CD4-positive, alpha-beta T cell treated with Interleukin-4 for 1 hour (primary cell): ENCODE data around the gene NTHL1.
"Not testable (repeated sequence)": the region's sequence is repeated elsewhere in the genome, so short reads cannot be mapped to it uniquely, and the experiment has no call there.

Source experiments
- DNase-seq, 2 donors: peaks; one replicate each; pipeline ENCODE4 v3.0.0-alpha.2; 2020 to 2022

Gene NTHL1

DNA sequence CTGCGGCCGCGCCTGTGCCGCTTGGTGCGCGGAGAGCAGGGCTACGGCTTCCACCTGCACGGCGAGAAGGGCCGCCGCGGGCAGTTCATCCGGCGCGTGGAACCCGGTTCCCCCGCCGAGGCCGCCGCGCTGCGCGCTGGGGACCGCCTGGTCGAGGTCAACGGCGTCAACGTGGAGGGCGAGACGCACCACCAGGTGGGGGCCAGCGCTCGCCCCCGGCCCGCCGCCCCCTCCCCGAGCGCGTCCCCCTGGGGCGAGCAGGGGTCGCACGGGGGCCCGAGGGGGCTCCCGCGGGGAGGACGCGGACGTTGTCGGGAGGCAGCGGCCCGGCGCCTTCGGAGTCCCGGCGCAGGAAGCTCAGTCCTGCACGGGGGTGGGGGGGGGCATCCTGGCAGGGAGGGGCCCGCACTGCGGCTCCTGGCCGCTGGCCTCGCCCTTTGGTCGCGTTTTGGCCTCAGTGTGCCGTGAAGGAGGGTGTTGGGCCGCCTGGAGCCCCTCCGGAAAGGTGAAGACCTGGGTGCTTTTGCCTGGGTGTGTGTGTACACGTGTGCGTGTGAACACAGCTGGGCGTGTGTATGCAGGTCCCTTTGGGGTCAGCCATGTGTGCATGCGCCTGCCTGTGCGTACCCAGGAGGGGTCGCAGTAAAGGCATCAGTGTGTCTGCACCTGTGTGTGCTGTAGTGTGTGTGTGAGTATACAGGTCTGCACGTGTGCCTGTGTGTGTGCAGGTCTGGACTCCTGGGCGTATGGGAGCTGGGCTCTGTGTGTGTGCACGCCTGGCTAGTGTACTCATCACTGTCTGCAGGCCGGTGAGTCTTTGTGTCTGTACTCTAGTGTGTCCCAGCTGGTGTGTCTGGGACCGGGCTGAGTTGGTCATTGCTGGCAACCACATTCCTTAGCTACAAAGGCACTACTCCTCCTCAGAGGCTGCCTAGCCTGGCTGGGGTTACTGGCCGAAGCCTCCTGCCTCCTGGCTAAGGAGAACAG is 20.3 kb downstream of the NTHL1 start:
- DNase-seq, result peak in 1 of 2 donors; percentile 17

GRCh38 chr16:2026461-2027023 is 21.1 kb downstream of the NTHL1 start, which contains the start of gene NHERF2:
Gene NHERF2, plus strand, starts transcription at chr16:2026902. Its CDS starts 104 bp downstream, at chr16:2027006.
- DNase-seq, result peak in 1 of 2 donors; percentile 27

DNA sequence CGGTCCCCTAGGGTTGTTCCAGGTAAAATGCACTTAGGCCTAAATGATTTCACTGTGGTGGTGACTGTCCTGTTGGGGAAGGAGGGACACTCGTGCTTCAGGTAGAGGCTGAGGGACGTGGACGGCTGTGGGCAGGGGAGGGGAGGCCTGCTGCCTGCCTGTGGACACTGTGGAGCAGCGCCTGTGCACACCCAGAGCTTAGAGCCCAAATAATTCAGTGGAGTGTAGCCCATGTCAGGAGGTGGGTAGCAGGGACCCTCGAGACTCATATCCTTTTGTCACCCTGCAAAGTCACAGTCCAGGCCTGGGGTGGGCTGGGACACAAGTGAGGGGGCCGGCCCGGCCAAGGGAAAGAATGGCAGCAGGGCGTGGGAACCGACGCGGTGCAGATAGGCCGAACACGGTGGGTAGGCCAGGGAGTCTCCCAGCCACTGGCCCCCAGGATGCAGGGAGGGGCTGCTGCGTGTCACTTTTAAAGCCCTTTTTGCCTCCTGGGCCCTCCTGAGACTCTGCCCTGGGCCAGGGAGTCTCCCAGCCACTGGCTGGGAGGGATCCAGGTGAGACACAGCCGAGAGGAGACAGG is 21.7 kb downstream of the NTHL1 start:
- no peak for DNase-seq

GRCh38 chr16:2025251-2025650 is 22.4 kb downstream of the NTHL1 start:
- no peak for DNase-seq

DNA sequence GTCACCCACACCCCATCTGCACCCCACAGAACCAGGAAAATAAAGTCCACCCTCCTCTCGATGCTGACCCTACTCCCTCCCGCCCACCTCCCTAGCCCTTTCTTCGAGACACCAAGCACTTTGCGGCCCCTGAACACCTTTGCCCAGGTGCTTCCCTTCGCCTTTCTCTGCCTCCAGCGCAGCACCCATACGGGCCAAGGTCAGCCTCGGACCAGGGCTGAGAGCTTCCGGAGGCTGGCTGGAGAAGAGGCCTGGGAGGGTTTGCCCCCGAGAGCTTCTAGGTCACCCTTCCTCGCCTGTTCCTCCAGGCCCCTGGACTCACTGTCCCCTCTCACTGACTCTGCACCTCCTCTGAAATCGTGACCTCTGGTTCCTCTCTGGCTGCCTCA is 23.6 kb downstream of the NTHL1 start:
- DNase-seq, result no peak

GRCh38 chr16:2023092-2024031 is 24.3 kb downstream of the NTHL1 start:
- peak; percentile 93 to 95 for DNase-seq

DNA sequence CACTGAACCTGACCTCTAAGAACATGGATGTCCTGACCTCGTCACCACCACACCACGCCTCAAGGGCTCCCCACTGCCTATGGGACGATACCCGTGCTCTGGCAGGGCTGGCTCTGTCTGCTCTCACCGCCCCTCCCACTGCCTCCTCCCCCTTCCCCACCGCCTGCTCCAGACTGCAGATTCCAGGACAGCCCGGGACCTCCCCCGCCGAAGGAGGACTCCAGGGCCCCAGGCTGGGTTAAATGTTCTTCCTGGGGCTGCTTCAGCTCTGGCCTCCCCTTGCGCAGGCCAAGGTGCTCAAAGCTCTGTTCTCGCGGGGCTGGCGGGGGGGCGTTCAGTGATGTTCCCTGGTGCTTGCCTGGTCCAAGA is 24.9 kb downstream of the NTHL1 start:
- no peak for DNase-seq

GRCh38 chr16:2019921-2020831 is 27.5 kb downstream of the NTHL1 start:
- no peak for DNase-seq

GRCh38 chr16:2019518-2019920 is 28.1 kb downstream of the NTHL1 start, which contains the start of gene NPW:
Gene NPW, plus strand, starts transcription at chr16:2019785.
- no peak for DNase-seq

DNA sequence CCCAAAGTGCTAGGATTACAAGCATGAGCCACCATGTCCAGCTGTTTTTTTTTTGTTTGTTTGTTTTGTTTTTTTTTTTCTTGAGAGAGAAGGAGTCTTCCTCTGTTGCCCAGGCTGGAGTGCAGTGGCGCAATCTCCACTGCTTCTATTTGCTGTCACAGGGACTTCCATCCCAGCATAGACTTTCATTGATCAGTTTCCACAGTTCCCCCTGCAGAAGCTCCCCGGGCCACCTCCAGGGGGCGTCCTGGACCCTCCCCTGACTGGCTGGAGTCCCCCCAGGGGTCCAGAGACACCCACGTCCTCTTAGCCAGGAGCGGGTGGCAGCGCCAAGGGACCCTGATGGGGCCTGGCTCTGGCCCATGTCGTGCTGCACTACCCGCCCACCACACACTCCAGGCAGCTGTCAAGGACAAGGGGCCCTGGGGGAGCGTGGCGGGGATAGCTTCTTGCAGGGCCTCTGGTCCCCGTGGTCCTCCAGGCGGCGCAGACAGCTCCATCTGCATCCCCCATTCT is 31.2 kb downstream of the NTHL1 start:
- DNase-seq, result no peak

DNA sequence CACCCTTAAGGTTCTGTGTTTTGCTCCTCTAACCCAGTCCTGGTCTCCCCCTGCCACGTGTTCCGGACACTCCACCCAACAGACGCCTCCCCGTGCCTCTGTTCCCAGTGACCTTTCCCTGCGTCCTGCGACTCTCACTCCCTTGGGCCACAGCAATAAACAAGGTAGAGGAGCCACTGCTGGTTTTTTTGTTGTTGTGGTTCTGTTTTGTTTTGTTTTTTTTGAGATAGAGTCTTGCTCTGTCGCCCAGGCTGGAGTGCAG is 31.8 kb downstream of the NTHL1 start:
- DNase-seq, result no peak

DNA sequence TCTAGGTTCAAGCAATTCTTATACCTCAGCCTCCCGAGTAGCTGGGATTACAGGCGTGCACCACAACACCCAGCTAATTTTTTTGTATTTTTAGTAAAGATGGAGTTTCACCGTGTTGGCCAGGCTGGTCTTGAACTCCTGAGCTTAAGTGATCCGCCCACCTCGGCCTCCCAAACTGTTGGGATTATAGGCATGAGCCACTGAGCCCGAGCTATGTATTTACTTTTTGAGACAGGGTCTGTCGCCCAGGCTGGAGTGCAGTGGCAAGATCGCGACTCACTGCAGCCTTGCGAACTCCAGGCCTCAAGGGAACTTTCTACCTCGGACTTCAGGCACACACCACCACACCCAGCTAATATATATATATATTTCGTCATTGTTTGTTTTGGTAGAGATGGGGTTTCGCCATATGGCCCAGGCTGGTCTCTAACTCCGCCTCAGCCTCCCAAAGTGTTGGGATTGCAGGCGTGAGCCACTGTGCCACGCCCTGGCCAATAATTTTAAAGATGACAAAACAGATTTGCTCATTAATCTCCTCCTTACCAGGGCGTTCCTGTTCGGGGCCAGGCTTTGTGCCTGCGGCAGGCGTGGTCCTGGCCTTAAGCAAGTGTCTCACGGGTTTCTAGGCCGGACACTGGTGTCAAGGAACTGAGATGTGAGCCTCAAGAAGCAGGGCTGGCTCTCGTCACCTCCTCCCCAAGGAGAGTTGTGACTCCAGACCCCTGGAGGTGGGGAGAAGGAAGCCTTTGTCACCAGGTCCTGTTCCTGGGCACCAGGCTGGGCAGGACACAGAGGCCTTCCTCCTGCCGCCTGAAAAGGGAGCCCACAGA is 32.3 kb downstream of the NTHL1 start:
- peak in 1 of 2 donors; percentile 49 for DNase-seq

- DNase-seq, result no peak
These were observed 34.1 kb downstream of the NTHL1 start for GRCh38 chr16:2013527-2013926.

- DNase-seq, result not testable (repeated sequence)
These were observed 35.9 kb downstream of the NTHL1 start for GRCh38 chr16:2011726-2012125.

DNA sequence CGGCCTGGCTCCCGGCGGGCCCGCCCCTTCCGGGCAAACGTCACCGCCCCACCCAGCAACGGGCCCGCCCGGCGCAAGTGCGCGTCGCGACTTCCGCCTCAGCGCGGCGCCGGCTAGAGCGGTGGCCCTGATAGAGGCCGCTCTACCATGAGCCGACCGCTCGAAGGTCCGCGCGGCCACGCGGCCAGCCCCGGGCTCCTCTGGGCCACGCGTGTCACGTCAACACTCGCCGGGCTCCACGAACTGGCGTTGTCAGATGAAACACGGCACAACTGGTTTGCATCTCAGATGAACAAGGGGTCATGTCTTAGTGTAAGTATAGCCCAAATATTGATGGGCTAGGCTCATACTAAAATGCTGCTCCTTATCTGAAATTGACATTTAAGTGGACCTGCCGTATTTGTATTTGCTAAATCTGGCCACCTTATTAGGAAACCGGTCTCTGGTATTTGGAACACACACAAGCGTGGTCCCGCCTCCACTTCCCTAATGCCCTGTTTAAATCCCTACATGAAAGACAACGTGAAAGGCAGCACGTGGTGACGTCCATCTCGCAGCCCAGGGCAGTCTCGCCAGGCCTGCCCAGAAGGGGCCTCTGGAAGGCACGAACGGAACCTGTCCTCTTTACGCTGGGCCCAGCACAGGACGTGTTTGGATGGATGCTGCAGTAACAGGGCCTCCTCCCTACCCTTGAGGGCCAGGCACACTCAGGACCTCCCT is 37.7 kb downstream of the NTHL1 start, which contains the start of gene ZNF598:
Gene ZNF598 (minus strand): TSS at position 31 of the 720 bp plus-strand sequence.
- peak; percentile 80 for DNase-seq

GRCh38 chr16:2009164-2009711 is 38.4 kb downstream of the NTHL1 start:
- DNase-seq, result no peak

DNA sequence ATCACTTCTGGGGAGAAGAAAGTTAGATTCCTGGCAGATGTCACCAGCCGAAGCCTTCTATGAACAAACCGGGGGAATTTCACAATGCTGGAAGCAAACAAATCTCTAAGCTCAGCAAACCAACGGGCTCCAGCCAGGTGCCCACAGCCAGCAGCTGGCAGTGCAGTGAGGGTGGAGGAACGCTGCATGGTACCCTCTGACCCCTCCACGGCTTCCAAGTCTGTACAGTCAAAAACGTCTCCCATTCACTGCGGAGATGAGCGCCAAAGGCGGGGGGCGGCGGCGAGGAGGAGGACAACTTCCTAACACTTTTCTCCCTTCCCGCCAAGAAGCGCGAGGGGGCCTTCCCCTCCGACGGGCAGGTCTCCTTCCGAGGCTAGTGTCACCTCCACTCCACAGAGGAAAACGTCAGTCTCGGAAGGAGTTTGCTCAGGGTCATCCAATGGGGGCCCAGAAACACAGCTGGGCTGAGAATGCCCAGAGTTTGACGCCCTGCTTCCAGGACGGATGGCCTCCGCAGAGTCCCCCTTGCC is 38.9 kb downstream of the NTHL1 start:
- DNase-seq, result peak in 1 of 2 donors; percentile 27

- peak in 1 of 2 donors; percentile 23 for DNase-seq
These were observed 39.6 kb downstream of the NTHL1 start for GRCh38 chr16:2008009-2008526.
